HG03025 (cell line): ENCODE results near the gene WDR27.
"Not testable (repeated sequence)": the region's sequence is repeated elsewhere in the genome, so short reads cannot be mapped to it uniquely, and the experiment has no call there.

ENCODE experiments used
- ATAC-seq: cut with Tn5 transposase; IDR thresholded peaks from one replicate; pipeline ENCODE4 v1.9.1; 2021; ENCODE audit warnings: mild to moderate bottlenecking, moderate library complexity; ENCODE audit not compliant: unreplicated experiment, low FRiP score

The WDR27 gene

DNA sequence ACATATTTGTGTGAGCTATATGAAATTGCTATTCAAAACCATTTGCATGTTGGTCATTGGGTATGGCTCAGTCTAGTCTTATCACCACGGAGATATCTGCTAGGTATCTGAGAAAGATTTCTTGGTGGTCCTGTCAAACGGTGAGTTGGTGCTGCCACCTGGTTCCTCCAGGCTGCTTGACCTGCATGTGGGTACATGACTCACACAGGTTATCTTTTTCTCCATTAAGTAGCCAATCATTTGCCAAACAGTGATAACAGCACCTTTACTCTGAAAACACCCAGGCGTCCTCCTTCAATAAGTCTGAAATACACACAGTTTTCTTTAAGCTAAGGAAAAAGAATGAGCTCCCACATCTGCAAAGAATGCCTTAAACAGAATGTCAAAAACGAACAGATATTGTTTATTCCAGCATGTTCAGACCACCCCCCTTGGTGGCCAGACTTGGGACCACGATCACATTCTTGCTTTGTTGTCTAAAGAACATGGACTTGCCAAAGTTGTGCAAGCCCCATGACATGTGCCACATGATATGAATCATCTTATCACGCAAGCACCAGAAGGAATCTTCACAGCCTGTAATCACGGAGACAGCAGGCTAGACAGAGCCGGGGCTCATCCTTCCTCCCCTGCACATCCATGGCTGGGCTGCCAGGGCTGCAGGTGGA lies 247.5 kb downstream of the WDR27 start:
- no peak for ATAC-seq

DNA sequence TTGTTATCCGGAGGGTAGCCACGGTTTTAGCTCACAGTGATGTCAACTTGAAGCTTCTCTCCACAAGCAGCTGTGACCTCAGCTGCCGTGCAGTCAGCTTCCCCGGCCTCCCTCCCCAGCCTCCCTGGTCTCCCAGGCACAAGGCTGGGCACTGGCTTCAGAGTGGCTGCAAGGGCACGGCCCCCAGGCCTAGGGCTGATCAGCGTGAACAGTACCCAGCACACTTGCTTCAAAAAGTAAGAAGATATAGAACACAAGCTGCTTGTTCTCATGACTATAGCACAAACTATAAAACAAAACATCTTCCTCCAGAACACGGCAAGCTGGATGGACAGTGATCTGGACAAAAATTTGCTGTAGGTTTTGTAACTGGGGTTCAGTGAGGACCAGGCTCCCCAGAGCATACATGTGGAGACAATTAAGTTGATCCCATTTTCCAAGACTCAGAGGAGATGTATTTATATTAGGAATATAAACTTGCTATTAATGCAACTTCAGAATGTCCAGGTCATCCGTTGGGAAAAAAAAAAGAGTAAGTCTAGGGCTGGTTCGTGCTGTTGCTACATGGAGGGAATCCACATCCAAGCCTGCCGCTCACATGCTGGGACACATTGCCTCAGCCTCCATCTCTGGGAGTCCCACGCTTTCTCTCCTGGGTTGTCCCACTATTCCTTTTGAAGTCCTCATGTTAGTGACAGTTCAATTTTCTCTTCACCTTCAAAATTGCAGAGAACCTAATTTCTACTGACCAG lies 248.8 kb downstream of the WDR27 start:
- no peak for ATAC-seq

DNA sequence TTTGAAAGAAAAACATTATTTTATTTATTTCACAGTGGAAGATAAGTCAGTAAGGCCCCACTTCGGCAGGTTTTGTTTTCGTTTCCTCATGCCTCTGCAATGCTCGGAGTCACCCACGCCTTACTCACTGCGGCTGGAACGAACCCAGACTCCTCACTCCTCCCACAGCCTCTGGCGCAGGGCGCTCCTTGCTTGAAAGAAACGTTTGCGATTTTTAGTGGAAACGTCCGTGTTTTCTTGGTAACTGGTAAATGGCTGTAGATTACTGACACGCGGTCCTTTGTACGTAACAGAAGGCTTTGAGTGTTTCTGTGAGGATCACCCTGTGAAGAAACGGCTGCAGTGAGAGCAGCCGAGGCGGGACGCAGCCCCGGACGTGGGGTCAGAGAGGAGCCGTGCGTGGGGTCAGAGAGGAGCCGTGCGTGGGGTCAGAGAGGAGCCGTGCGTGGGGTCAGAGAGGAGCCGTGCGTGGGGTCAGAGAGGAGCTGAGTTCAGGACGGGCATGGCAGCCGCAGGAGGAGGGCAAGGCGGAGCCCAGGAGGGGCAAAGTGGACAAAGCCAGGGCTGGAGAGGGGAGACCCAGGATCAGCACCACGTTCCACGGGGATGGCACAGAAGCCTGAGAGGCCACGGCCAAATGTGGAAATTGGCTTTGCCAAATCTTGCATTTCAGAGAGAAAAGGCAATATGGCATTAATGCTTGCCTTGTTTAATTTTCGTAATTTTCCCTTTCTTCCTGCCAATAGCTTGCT lies 249.5 kb downstream of the WDR27 start:
- ATAC-seq: no peak

DNA sequence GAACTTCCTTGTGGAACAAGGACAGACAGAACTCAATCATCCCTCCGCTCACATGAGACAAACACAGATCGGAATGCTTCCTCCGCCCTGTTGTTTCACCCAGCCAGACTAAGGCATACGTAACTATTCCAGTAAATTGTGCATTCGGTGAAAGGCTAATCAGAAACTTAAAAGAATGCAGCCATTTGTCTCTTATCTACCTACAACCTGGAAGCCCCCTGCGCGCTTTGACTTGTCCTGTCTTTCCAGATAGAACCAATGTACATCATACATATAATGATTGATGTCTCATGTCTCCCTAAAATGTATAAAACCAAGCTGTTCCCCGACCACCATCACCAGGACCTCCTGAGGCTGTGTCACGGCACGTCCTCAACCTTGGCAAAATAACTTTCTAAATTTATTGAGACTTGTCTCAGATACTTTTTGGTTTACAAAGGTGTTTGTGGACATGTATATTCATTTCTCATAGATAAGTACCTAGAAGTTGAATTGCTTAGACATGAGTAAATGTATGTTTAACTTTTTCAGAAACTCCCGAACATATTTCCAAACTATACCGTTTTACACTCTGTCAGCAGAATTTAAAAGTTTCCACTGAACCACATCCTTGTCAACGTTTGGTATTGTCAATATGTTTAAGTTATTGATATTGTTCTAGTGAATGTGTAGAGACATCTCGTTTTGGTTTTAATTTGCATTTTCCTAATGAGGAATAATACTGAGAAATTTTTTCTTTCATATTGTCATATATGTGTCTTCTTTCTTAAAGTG lies 250.6 kb downstream of the WDR27 start:
- ATAC-seq: no peak

DNA sequence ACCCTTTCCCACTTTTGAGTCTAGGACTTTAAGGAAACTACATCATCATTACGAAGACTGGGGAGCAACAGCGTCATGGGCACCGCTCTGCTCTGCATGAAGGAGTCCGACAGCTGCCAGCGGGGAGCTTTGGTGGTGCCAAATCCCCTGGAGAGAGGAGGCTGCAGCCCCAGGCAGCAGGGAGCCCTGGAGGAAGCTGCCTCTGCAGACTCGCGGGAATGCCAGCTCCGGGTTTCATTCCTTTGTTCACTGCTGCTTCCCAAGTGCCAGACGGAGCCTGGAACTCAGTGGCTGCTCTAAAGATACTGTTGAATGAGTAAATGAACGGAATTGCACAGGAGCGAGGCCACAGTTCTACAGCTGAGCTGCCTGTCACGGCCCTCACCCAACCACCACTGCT lies 251.7 kb downstream of the WDR27 start:
- no peak for ATAC-seq

DNA sequence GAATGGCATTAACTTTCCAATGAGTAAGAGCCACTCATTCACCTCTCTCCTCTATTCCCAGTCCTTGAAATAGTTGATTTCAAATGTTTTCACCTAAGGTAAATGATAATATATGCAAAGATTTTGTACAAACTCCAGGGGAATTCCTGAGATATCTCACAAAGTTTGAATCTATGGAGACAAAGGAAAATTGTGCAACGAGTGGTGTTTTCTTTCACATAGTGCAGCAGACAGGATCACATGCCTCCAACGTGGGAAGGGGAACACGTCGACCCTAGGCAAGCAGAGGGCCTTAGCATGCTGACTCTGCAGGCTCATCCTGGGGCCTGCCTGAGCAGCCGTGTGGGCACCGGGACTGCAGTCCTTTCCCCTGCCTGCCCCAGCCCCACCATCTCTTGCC lies 252.6 kb downstream of the WDR27 start:
- ATAC-seq: no peak

DNA sequence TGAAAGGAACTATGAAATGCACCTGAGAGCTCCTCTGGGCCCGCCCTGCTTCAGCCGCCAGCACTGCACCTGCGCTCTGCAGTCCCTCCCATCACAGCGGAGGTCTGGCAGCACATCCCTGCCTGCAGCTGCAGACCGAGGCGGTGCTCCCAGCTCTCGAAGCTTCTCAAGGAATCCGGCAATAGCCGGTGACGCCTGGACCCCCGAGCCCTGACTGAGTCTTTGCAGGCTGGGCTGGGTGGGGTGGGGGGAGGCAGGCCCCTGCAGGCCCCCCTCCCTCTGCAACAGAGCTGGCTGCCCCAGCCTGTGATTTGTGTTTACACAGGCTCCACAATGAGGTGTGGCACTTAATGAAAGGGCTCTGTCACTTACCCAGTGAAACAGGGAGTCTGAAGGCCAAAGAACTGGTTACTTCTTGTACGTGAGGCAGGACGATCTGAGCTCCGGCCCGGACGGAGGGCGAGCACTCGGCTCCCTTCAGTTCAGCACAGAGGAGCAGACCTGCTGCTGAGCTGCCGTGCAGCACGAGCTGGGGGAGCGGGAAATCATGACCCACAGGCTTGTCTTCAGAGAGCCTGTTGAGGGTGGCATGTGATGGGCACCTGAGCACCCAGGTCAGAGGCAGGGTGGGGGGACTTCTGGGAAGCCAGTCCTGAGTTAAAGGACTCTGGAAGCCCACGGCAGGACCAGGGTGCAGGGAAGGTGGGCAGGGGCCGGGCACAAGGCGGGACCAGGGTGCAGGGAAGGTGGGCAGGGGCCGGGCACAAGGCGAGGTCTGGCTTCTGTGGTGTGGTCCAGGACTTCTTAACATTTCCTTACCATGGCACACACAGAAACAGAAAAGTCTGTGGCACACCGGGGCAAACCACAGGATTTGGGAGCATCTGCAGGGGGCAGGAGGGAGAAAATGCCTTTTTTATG lies 255.9 kb downstream of the WDR27 start:
- ATAC-seq: no peak

DNA sequence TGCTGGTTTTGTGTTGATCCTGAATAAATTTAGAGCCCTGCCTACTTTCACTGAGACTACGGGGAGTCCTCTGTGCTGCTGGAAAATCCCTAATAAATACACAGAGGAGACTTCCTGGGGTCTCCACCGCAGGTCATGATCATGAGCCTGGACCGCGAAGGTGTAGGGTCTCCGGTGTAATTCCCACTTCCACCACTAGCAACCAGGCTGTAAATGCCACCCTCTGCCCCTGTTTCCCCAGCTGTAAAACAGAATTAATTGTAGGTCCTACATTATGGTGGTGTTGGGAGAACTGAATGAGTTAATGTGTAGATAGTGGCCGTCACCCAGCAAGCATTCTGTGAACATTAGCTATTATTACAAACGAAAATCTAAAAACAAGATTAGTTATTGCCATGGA lies 256.6 kb downstream of the WDR27 start:
- no peak for ATAC-seq

DNA sequence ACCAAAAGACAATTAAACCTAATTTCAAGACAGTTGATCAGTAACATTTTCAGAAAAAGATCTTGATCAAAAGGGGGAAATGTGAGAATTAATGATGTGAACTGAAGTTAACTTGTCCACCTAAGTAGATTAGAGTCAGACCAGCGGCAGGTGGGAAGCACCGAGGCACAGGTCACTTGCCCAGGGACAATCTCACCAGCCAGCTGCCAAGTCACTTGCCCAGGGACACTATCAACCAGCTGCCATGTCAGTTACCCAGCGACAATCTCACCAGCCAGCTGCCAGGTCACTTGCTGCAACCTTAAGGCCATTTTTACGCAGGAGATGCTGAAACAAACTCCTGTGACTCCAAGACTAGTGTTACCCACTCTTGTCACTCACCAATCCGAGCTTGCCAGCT lies 260.5 kb downstream of the WDR27 start:
- no peak for ATAC-seq

DNA sequence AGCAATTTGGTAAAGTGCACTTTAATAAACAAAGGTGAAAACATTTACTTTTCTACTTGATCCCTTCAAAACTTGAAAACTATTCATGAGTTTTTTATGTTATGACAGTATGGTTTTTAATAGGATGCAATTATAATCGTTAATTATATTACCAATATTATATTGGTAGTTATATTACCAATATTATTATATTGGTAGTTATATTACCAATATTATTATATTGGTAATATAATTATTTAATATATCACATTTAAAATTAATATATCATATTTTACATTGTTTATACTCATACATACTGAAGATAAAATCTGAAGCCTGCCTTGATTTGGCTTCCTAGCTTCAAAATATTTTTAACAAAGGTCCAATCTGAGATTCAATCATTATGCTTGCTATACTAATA lies 262.1 kb downstream of the WDR27 start:
- ATAC-seq: no peak

DNA sequence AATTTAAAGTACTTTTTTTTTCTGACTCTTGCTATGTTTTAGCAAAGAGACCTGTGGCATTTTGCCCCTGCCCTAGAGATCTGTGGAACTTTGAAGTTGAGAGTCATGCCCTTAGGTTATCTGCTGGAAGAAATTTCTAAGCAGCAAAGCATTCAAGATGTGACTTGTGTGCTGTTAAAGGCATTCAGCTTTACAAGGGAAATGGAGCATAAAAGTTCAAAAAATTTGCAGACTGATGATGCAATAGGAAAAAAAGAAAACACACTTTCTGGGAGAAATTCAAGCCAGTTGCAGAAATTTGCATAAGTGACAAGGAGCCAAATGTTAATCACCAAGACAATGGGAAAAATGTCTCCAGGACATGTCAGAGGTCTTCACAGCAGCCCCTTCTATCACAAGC lies 267.3 kb downstream of the WDR27 start:
- ATAC-seq: not testable (repeated sequence)

DNA sequence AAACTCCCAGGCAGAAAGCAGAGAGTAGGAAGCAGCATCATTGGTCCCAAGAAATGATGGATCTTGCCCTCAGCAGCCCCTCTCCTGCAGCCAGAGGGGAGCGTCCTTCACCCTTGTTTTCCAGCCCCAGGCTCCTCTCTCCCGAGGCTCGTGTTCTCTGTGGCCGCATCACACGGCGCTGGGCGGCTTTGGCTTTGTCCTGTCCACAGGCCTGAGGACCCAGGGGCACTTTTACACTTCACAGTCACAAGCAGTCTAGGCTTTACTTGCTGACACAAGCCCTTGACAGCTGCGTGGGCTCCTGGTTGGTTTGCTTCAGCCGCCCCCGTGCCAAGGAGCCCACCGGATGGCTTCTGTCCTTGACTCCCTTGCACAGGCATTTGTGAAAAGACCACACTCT lies 272.8 kb downstream of the WDR27 start:
- no peak for ATAC-seq

DNA sequence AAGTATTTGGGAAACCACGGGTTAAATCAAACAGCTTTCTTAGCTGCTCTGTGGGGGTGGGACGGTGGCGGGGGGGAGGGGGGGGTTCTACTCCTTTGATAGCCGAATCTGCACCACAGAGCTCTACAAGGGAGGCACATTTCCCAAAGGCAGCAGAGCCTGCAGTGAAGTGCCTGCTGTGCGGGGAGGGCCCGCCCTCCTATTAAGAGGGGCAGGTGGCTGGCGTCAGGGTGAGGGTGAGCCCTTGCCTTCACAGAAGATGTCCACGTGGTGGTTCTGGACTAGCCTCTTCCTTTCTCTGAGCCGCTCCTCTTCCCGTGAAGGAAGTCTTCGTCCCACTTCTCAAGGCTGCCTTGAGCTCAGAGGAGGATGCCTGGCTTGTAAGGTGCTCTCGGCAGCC lies 273.3 kb downstream of the WDR27 start:
- no peak for ATAC-seq

DNA sequence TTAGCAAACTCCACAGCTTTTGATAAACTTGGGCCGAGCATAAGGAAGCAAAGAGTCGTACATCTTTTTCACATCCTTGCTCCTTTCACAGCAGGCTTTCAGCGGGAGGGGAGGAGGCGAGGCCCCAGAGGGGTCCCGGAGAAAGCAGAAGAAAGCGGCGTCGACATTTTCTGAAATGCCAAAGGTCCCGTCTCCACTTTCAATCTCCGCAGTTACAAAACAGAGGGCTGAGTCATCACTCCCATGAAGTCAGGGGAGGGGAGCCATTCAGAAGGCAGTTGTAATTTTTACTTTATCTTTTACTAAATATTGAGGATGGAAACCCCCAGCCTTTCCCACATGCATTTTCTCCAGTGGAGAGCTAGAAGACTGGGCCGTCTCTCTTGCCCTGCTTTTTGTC lies 274.0 kb downstream of the WDR27 start:
- ATAC-seq: no peak

DNA sequence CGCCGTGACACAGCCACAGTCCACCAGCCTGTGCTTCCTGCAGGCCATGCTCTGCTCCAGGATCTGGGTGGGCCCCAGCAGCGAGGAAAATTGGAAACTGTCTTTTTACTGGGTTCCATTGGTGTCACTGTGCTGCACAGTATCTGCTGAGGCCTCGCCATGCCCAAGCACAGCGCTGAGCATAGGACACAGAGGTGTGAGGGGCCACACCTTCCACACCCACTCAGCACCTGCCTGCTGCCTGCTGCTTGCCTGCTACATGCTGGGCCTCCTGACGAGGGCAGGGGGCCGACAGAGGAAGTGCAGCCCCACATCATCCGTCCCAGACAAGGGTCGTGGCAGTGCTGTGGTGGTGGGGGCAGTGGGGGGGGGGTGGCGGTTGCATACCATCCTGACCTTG lies 275.2 kb downstream of the WDR27 start:
- no peak for ATAC-seq

DNA sequence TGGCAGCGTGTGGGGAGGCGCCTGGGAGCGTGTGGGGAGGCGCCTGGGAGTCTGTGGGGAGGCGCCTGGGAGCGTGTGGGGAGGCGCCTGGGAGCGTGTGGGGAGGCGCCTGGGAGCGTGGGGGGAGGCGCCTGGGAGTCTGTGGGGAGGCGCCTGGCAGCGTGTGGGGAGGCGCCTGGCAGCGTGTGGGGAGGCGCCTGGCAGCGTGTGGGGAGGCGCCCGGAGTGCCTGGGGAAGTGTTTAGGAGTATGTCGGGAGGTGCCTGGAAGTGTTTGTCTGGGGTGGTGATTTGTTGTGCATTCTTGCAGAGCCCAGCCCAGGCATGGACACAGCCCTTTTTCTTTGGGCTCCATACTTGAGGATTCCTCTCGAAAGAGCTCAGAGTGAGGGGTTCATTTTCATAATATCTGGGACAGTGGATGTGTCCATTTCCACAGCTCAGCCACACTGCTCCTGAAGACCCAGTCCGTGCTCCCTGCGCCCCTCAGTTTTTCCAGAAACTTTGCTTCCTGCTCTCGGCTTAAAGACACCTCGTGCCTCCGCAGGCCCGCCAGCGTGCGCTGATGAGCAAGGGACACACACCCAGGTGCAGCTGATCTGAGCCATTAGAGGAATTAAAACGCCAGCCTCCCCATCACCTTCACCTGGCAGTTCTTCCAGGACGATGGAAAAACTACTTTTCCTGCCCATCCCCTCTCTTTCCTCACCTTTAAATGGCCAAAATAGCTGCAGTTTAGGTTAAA lies 276.0 kb downstream of the WDR27 start:
- no peak for ATAC-seq

DNA sequence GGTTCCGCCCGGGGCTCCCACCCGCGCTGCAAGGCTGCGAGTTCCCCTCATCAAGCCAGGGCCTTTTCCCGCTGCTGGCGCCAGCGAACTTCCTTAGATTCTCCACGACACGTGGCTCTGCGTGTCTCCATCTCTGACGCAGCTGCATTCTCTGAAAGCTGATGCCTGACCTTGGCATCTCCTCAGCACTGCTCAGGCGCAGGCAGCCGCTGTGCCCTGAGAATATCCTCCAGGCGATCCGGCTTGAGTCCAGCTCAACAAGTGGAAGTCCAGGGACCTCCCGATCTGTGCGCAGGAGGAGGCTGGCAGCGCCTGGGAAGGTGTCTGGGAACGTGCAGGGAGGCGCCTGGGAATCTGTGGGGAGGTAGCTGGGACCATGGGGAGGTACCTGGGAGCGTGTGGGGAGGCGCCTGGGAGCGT lies 277.0 kb downstream of the WDR27 start:
- no peak for ATAC-seq

DNA sequence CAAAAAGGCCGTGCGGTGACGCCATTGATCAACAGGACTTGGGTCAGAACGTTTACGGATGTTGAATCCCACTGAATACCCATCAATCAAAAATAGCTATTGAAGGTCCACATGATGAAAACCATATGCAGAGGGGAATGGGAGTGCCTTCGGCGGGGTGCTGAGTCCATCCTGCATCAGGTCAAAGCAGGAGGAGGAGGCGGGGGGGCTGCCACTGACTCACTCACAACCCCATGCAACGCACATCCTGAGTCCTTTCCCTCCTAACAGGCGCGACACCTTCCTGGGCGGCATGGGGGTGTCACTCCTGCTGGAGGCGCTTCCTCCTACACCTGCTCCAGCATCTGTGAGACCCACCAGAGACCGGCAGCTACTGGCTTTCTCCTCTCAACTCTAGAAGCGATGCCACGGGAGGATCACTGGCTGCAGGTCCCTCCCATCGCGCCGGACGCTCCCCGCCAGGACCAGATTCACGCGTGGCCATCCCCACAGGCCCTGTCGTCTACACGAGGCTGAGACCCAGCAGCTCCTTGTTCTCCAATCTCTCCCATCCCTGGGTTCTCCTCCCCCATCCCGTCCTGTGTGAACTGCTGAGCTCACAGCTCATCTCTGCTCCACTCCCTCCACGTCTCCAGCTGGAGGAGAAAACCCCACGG lies 277.6 kb downstream of the WDR27 start:
- no peak for ATAC-seq
